ENCODE data around the gene ABRACL.
"Not testable (repeated sequence)": the region's sequence is repeated elsewhere in the genome, so short reads cannot be mapped to it uniquely, and the experiment has no call there.

DNA sequence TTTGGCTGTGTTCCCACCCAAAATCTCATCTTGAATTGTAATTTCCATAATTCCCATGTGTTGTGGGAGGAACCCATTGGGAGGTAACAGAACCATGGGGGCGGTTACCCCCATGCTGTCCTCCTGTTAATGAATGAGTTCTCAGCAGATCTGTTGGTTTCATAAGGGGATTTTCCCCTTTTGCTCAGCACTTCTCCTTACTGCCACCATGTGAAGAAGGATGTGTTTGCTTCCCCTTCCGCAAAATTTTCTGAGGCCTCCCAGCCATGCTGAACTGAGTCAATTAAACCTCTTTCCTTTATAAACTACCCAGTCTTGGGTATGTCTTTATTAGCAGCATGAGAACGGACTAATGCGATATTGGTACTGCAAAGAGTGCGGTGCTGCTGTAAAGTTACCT lies 35.6 kb upstream of the ABRACL start:
- not testable (repeated sequence) for TF ChIP-seq ZNF274 (IDR thresholded peaks at IDR 0.05; ENCODE audit: low read depth, low read length); YY1 (IDR thresholded peaks at IDR 0.05; ENCODE audit: insufficient read depth, insufficient read length); SUZ12 (IDR thresholded peaks at IDR 0.05; ENCODE audit: extremely low read depth, insufficient read depth, insufficient read length)
